ENCODE data around the gene CDPF1. TPM values are rescaled to one million over a fixed set of nuclear protein-coding genes. Genes with fewer than 3 reads are reported as not detected.
"Not testable (repeated sequence)": the region's sequence is repeated elsewhere in the genome, so short reads cannot be mapped to it uniquely, and the experiment has no call there.

Gene CDPF1
- total RNA-seq, 1 experiment from 2014 or later, result 9.0 TPM

DNA sequence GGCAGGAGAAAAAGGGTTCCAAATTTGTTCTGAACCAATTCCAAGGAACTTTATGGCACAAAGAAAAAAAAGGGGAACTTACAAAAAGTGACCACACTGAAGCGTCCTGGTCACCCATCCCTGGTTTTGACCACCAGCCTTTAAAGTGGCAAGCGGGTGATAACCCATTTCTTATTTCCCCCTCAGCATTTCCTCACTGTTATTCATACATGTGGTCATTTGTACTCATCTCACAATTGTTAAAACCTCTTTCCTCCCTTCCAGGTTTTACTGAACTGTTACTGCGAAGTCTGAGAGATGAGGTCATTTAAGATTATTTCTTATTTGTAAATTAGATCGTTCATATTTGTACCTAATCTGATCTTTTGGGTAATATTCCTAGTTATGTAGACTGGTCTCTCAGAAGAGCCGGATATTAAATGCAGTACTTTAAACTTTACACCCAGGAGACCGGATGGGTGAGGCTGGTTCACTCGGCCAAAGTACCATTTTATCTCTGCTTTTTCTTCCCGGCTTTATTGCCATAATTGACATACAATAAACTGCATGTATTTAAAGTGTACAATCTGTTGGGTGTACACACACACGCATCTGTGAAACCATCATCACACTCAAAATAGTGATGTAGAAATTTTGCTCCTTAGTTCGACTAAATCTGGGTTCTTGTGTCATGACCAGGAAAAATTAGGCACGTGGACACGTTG, 47.0 kb downstream of the CDPF1 start:
- Histone ChIP-seq H3K9me3 (replicated peaks) (no peaks in the 10 kb centered on the region), H3K4me3 (no peak overlapping the region), H3K27me3 (no peaks in the 10 kb centered on the region), H3K27ac (no peak overlapping the region), H3K4me1 (peaks cover 5% of the 10 kb centered on the region; the same call in 1 of the 2 replicates), H3K36me3 (peaks cover 3% of the 10 kb centered on the region)
- DNase-seq, result no peak

DNA sequence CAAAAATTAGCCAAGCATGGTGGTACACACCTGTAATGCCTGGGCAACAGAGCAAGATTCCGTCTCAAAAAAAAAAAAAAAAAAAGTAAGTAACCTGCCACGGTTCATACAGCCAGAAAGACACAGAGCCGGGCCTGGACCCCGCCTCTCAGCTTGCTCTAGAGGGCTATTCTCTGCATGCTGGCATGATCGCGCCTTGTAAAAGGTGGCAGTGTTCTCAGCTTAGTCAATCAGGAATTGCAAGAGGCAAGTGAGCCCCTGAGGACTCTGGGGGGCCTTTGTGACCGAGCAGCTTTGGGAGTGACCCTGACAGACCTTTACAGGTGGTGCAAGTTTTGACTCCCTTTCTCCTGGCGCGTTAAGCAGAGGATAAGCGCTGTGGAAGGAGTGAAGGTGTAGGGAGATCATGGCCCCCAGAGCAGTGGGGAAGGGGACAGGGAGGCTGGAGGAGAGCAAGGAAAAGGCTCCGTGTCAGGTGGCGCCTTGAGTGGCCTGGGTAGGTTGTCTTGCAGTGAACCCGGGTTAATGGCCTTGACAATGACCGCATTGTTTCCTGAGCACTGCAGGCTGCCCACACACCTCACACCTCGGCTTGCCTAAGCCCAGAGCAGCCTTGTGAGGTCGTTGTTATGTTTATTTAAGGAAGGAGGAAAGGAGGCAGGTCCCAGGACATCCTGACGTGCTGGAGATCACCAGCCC, 48.9 kb downstream of the CDPF1 start:
- no peaks in the 10 kb centered on the region for H3K27me3 ChIP-seq
- peaks cover 3% of the 10 kb centered on the region for H3K36me3 ChIP-seq
- H3K4me3 ChIP-seq, result no peak overlapping the region
- H3K27ac ChIP-seq, result no peak overlapping the region
- peaks cover 5% of the 10 kb centered on the region; the same call in 1 of the 2 replicates for H3K4me1 ChIP-seq
- DNase-seq, result peak; percentile 16 to 45
- H3K9me3 ChIP-seq (replicated peaks), result no peaks in the 10 kb centered on the region

DNA sequence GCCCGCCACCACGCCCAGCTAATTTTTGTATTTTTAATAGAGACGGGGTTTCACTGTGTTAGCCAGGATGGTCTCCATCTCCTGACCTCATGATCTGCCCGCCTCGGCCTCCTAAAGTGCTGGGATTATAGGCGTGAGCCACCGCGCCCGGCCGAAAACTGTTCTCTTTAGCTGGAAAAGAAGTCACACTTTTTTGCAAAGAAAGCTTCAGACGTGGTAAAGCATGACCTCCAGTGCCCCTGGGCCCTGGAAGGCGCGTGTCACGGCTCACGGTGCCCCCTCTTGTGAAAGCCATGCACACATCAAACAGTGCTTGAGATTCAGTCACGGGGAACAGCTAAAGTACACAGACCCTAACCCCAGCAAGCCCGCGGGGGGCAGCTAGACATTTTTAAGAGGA, 51.3 kb downstream of the CDPF1 start:
- not testable (repeated sequence) for H3K27me3 ChIP-seq; DNase-seq; H3K9me3 ChIP-seq (replicated peaks); H3K36me3 ChIP-seq; H3K27ac ChIP-seq; H3K4me3 ChIP-seq; H3K4me1 ChIP-seq

DNA sequence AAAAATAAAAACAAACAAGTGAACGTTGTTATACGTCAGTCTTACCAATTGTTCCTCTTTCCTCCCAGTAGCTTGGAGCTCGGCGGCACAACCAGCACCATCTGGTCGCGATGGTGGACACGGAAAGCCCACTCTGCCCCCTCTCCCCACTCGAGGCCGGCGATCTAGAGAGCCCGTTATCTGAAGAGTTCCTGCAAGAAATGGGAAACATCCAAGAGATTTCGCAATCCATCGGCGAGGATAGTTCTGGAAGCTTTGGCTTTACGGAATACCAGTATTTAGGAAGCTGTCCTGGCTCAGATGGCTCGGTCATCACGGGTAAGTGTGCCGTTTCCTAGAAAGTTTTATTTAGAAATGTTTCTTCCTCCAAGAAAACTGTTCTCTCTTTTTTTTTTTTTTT, 51.8 kb downstream of the CDPF1 start:
- Histone ChIP-seq H3K4me3 (no peak overlapping the region), H3K36me3 (peaks cover 3% of the 10 kb centered on the region; the same call in 1 of the 2 replicates), H3K9me3 (replicated peaks) (no peaks in the 10 kb centered on the region), H3K4me1 (peaks cover 5% of the 10 kb centered on the region; the same call in 1 of the 2 replicates), H3K27ac (no peak overlapping the region), H3K27me3 (no peaks in the 10 kb centered on the region)
- DNase-seq, result no peak

DNA sequence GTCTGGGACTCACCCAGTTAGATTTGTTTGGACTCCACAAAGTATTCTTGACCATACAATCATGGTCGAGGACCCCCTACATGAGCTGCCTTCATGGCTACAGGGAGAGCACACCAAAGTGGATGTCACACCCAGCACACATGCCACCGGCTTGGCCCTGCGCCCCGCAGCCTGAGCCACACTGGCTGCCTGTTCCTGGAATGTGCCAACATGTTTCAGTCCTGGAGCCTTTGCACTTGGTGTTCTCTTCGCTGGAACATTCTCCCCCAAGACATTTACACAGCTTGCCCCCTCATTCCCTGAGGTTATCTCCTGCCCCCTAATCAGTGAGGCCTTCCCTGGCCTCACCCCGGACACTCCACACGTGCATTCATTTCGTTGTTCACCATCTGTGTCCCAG, 53.8 kb downstream of the CDPF1 start:
- Histone ChIP-seq H3K27ac (no peak overlapping the region), H3K4me3 (no peak overlapping the region)
- no peak for DNase-seq

DNA sequence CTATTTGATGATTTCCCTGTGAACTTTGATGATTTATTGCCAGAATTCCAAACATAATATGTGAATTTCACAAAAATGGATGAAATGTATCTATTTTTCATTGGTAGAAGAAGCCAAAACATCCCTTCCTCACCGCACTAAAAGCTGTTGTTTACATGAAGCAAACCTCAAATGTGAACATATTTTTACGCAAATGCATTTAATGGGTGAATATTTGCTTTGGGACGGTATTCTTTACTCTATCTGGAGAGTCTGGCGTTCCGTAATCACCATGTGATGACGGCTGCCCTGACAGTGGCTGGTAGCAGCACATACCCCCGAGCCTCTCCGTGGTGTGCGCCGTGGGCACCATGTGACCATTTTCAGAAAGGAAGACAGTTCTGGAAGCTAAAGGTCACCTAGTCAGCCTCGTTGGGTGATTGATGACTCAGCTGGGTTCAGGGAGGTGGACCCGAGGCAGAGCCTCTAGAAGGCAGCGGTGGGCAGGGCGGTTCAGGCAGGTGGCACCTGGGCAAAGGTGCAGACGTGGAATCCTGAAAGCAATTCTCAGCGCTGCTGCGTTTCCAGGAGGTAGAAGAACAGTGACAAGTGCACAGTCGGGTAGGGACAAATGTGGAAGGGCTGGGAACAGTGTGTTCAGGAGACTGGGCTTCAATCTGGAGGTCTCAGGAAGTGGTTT, 54.5 kb downstream of the CDPF1 start:
- H3K36me3 ChIP-seq, result no peaks in the 10 kb centered on the region
- H3K4me3 ChIP-seq, result no peak overlapping the region
- 0 out of 2 replicates have a peak, but pooled peaks cover 2% of the 10 kb centered on the region for H3K9me3 ChIP-seq (replicated peaks)
- no peak overlapping the region for H3K27ac ChIP-seq
- no peaks in the 10 kb centered on the region for H3K27me3 ChIP-seq
- no peaks in the 10 kb centered on the region for H3K4me1 ChIP-seq
- no peak for DNase-seq

More for the DNA sequence above, 53.8 kb downstream of the CDPF1 start:
- Histone ChIP-seq H3K9me3 (replicated peaks) (0 out of 2 replicates have a peak, but pooled peaks cover 2% of the 10 kb centered on the region), H3K36me3 (no peaks in the 10 kb centered on the region), H3K4me1 (peaks cover 2% of the 10 kb centered on the region; the same call in 1 of the 2 replicates), H3K27me3 (no peaks in the 10 kb centered on the region)

Other genes starting within 250 kb of the CDPF1 start
- gene PPARA, start 99.8 kb downstream of the CDPF1 start, total RNA-seq (2014; rRNA removed; shearing (Covaris generic)), result 10.4 and 11.5 TPM in 2 replicates
- gene PKDREJ, start 13.1 kb upstream of the CDPF1 start, total RNA-seq (2014; rRNA removed; shearing (Covaris generic)), result 0.02 TPM in 1 of 2 replicates, not detected in the other
- 13.2 and 18.0 TPM in 2 replicates for gene TTC38, start 17.7 kb upstream of the CDPF1 start, total RNA-seq (2014; rRNA removed; shearing (Covaris generic))
- gene GTSE1, start 46.6 kb upstream of the CDPF1 start, total RNA-seq (2014; rRNA removed; shearing (Covaris generic)), result 48.1 and 57.8 TPM in 2 replicates
- 79.9 and 94.8 TPM in 2 replicates for gene TRMU, start 85.4 kb upstream of the CDPF1 start, total RNA-seq (2014; rRNA removed; shearing (Covaris generic))

Measured in SJCRH30 (cell line).